MM.1S (cell line): ENCODE measurements around the gene CLPTM1L.

Experiments
- DNase-seq: peaks from one replicate; pipeline ENCODE4 v3.0.0-alpha.2; 2015
- H2AFZ ChIP-seq: fragments of 300-600 bp; sonication (generic); 2 replicates; pipeline ENCODE4 v1.6.0; 2016; ENCODE audit warnings: antibody characterized with exemption, low read length
- H3F3A ChIP-seq: fragments of 300-600 bp; sonication (generic); 2 replicates; pipeline ENCODE4 v1.6.1; 2016; ENCODE audit warnings: mild to moderate bottlenecking, antibody characterized with exemption, low read length, moderate library complexity, mixed read lengths; ENCODE audit not compliant: insufficient read depth
- H3K27ac ChIP-seq: fragments of 300-600 bp; sonication (generic); 2 replicates; pipeline ENCODE4 v1.5.1; 2016; ENCODE audit warnings: mild to moderate bottlenecking, low read length
- H3K27me3 ChIP-seq: fragments of 300-600 bp; sonication (generic); replicated peaks from 2 replicates; pipeline ENCODE4 v1.6.0; 2016; ENCODE audit warnings: low read length; ENCODE audit not compliant: insufficient read depth
- H3K36me3 ChIP-seq: fragments of 300-600 bp; sonication (generic); replicated peaks from 2 replicates; pipeline ENCODE4 v1.6.1; 2016; ENCODE audit warnings: mild to moderate bottlenecking, low read length, mixed read lengths; ENCODE audit not compliant: insufficient read depth
- H3K4me1 ChIP-seq: fragments of 300-600 bp; sonication (generic); 2 replicates; pipeline ENCODE4 v1.6.1; 2016; ENCODE audit warnings: low read length, mixed read lengths
- H3K4me2 ChIP-seq: fragments of 300-600 bp; sonication (generic); 2 replicates; pipeline ENCODE4 v1.6.0; 2016; ENCODE audit warnings: low read depth, low read length
- H3K4me3 ChIP-seq: fragments of 300-600 bp; sonication (generic); 2 replicates; pipeline ENCODE4 v1.5.1; 2016; ENCODE audit warnings: low read length, mixed read lengths
- H3K79me2 ChIP-seq: fragments of 300-600 bp; sonication (generic); 2 replicates; pipeline ENCODE4 v1.6.1; 2016; ENCODE audit warnings: mixed run types, low read length, mixed read lengths
- H3K9ac ChIP-seq: fragments of 300-600 bp; sonication (generic); 2 replicates; pipeline ENCODE4 v1.6.1; 2016; ENCODE audit warnings: low read length, mixed read lengths
- H3K9me2 ChIP-seq: fragments of 300-600 bp; sonication (generic); replicated peaks from 2 replicates; pipeline ENCODE4 v1.6.1; 2016; ENCODE audit warnings: mild to moderate bottlenecking, low read length, mixed read lengths; ENCODE audit not compliant: insufficient read depth
- H3K9me3 ChIP-seq: fragments of 300-600 bp; sonication (generic); replicated peaks from 2 replicates; pipeline ENCODE4 v1.6.1; 2016; ENCODE audit warnings: mild to moderate bottlenecking, low read length, mixed read lengths; ENCODE audit not compliant: insufficient read depth
- H4K20me1 ChIP-seq: fragments of 300-600 bp; sonication (generic); 2 replicates; pipeline ENCODE4 v1.6.1; 2016; ENCODE audit warnings: mild to moderate bottlenecking, low read length, moderate library complexity, mixed read lengths; ENCODE audit not compliant: insufficient read depth
- EZH2 ChIP-seq: fragments of 300-600 bp; sonication (generic); optimal IDR thresholded peaks from 2 replicates; pipeline ENCODE3; 2017; ENCODE audit warnings: low read depth, mild to moderate bottlenecking, antibody characterized with exemption, low read length, mixed read lengths
- EZH2phosphoT487 ChIP-seq: fragments of 300-600 bp; sonication (generic); IDR thresholded peaks from 2 replicates; pipeline ENCODE4 v1.6.1; 2018; ENCODE audit warnings: antibody characterized with exemption, low read length
- TF ChIP-seq, protein P1 (sequence below): fragments of 300-600 bp; sonication (generic); IDR thresholded peaks from 2 replicates; pipeline ENCODE4 v1.5.1; 2016; ENCODE audit warnings: antibody characterized with exemption, low read length, mixed read lengths

The CLPTM1L gene

DNA sequence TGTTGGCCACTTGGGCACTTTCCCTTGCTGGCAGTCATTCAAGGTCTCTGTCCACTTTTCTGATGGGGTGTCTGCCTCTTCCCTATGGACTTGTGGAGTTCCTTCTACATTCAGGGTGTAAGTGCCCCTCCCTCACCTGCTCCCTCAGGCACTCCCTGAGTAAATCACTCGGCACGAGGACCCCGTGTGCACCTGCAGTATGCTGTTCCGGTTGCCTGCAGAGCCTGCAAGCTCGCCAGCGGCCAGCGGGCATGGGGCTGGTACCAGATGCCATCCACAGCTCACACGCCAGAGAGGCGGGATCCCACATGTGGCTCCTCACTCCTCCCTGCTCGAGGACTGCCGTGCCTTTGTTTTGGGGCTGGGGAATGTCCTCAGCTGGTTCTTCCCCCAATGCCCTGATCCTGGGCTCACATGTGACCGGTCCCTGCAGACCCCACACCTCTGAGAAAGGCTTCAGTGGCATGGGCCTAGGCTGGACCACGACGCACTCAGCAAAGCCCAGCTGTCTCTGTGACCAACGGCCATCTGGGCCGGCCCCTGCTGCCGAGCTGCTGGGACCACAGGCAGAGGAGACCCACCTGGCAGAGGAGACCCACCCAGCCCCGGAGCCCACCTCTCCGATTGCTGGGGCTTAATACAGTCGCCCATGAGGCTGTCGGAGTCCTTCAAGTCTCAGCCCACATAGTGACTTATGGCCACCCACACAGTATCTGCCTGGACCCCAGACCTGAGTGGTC lies 46.1 kb upstream of the CLPTM1L start:
- Histone ChIP-seq H3K4me2 (no peak overlapping the region), H3K27ac (no peak overlapping the region), H3K79me2 (no peaks in the 10 kb centered on the region), H3K9ac (no peak overlapping the region), H3K27me3 (peaks cover 78% of the 10 kb centered on the region), H4K20me1 (no peaks in the 10 kb centered on the region), H2AFZ (no peak overlapping the region), H3F3A (peaks cover 2% of the 10 kb centered on the region), H3K36me3 (no peaks in the 10 kb centered on the region), H3K9me3 (no peaks in the 10 kb centered on the region), H3K4me3 (no peak overlapping the region), H3K9me2 (no peaks in the 10 kb centered on the region), H3K4me1 (peaks cover 6% of the 10 kb centered on the region)
- no peak for DNase-seq
- TF ChIP-seq, protein P1, sequence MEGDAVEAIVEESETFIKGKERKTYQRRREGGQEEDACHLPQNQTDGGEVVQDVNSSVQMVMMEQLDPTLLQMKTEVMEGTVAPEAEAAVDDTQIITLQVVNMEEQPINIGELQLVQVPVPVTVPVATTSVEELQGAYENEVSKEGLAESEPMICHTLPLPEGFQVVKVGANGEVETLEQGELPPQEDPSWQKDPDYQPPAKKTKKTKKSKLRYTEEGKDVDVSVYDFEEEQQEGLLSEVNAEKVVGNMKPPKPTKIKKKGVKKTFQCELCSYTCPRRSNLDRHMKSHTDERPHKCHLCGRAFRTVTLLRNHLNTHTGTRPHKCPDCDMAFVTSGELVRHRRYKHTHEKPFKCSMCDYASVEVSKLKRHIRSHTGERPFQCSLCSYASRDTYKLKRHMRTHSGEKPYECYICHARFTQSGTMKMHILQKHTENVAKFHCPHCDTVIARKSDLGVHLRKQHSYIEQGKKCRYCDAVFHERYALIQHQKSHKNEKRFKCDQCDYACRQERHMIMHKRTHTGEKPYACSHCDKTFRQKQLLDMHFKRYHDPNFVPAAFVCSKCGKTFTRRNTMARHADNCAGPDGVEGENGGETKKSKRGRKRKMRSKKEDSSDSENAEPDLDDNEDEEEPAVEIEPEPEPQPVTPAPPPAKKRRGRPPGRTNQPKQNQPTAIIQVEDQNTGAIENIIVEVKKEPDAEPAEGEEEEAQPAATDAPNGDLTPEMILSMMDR: no peak
- no peak for TF ChIP-seq EZH2phosphoT487
- TF ChIP-seq EZH2: no peak

DNA sequence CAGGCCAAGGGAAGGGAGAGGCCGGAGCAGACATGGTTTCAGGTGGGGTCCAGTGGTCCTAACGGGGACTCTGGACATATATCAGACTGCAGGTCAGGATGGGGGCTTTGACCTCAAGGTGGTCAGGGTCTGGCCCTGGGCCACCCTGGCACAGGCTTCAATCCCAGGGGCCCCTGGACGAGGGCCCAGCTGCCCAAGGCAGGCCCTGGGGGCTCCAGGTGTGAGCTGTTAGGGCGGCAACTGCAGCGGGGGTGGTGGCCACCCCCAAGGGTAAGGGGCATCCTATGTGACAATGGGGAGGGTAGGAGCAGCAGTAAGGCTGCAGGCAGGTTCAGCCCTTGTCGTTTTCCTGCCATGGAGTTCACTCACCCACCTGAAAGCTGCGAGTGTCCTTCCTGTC lies 45.4 kb upstream of the CLPTM1L start:
- peaks cover 8% of the 10 kb centered on the region for H3F3A ChIP-seq
- H3K27me3 ChIP-seq: peaks cover 71% of the 10 kb centered on the region
- H4K20me1 ChIP-seq: no peaks in the 10 kb centered on the region

DNA sequence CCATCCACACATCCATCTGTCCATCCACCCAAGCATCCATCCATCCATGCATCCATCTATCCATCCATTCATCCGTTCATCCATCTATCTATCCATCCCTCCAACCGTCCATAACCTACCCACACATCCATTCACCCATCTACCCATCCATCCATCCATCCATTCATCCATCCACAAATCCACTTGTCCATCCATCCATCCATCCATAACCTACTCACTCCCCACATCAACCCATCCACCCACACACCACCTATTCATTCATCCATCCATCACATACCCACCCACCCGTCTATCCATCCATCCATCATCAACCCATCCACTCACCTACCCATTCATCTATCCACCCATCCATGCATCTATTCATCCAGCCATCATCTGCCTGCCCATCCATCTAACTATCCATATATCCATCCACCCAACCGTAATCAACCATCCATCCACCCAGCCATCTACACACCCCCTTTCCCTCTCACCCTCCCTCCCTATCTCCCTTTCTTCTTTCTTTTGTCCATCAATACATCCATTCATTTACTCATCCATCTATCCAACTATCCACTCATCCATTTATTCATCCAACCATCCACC lies 43.6 kb upstream of the CLPTM1L start:
- Histone ChIP-seq H3K9ac (no peak overlapping the region), H3K4me2 (no peak overlapping the region), H3K4me1 (peaks cover 11% of the 10 kb centered on the region), H3K79me2 (no peaks in the 10 kb centered on the region), H3K9me3 (no peaks in the 10 kb centered on the region), H3K9me2 (no peaks in the 10 kb centered on the region), H2AFZ (no peak overlapping the region), H3K27ac (no peak overlapping the region), H3K27me3 (peaks cover 53% of the 10 kb centered on the region), H3F3A (peaks cover 8% of the 10 kb centered on the region), H3K36me3 (no peaks in the 10 kb centered on the region), H4K20me1 (no peaks in the 10 kb centered on the region), H3K4me3 (no peak overlapping the region)
- no peak for DNase-seq
- TF ChIP-seq EZH2 (no peak), EZH2phosphoT487 (no peak)
- TF ChIP-seq, protein P1: no peak

More for the DNA sequence above, 45.4 kb upstream of the CLPTM1L start:
- Histone ChIP-seq H3K9me3 (no peaks in the 10 kb centered on the region), H3K4me1 (peaks cover 10% of the 10 kb centered on the region), H3K36me3 (no peaks in the 10 kb centered on the region), H3K9me2 (no peaks in the 10 kb centered on the region), H3K4me2 (no peak overlapping the region), H3K79me2 (no peaks in the 10 kb centered on the region), H3K9ac (no peak overlapping the region), H2AFZ (no peak overlapping the region), H3K4me3 (no peak overlapping the region), H3K27ac (no peak overlapping the region)
- no peak for DNase-seq
- no peak for TF ChIP-seq EZH2
- TF ChIP-seq EZH2phosphoT487: no peak
- TF ChIP-seq, protein P1: no peak
